Adrenal gland (tissue), 12 donors: ENCODE results near the gene CUX1. TPM values are rescaled to one million over a fixed set of nuclear protein-coding genes. Genes with fewer than 3 reads are reported as not detected.

Experiments
- DNase-seq, 7 donors: peaks; one replicate each; pipeline ENCODE4 v3.0.0-alpha.2; 2019 to 2020
- H3K27ac ChIP-seq, 5 donors: fragments of 200-600 bp; sonication (generic) in 4 of 5; 1 replicate in 3 of 5; 2 replicates in 2 of 5; pipeline versions ENCODE4 v1.5.1 to v1.8.0; 2016 to 2020; ENCODE audit warnings: mild to moderate bottlenecking in 1 of 5
- H3K27me3 ChIP-seq: fragments of 200-600 bp; 2 replicates; pipeline ENCODE4 v1.8.0; 2021
- H3K36me3 ChIP-seq, 2 donors: fragments of 200-600 bp; replicated peaks in 1 of 2; 1 replicate in 1 of 2; 2 replicates in 1 of 2; pipeline versions ENCODE4 v1.5.1 to v1.8.0; 2018 to 2022
- H3K4me1 ChIP-seq, 2 donors: fragments of 200-600 bp; replicated peaks in 1 of 2; 1 replicate in 1 of 2; 2 replicates in 1 of 2; pipeline versions ENCODE4 v1.5.1 to v1.8.0; 2018 to 2021
- H3K4me3 ChIP-seq, 4 donors: fragments of 200-600 bp; sonication (generic) in 3 of 4; one replicate each; pipeline ENCODE4 v1.5.1; 2016 to 2018
- H3K9me3 ChIP-seq, 3 donors: fragments of 200-600 bp; sonication (generic) in 1 of 3; replicated peaks in 1 of 3; 1 replicate in 2 of 3; 2 replicates in 1 of 3; pipeline versions ENCODE4 v1.5.1 to v1.8.0; 2016 to 2021
- CTCF ChIP-seq, 6 experiments: fragments of 450-650 bp in 4 of 6; fragments of 200-600 bp in 2 of 6; sonication (generic) in 1 of 6; IDR thresholded peaks; 1 replicate in 5 of 6; 2 replicates in 1 of 6; pipeline versions ENCODE4 v1.5.1 to v1.8.0; 2016 to 2021; ENCODE audit warnings: antibody characterized with exemption in 6 of 6, mild to moderate bottlenecking in 2 of 6, moderate library complexity in 1 of 6
- POLR2A ChIP-seq, 2 donors: fragments of 450-650 bp; IDR thresholded peaks; one replicate each; pipeline ENCODE4 v1.6.1; 2017; ENCODE audit warnings: antibody characterized with exemption in 2 of 2, mild to moderate bottlenecking in 2 of 2, moderate library complexity in 1 of 2
- WGBS, 4 donors: extraction: QIAGEN DNeasy Blood & Tissue Kit in 2 of 4; methylation state at CpG; one replicate each; pipeline versions ENCODE4 v1.1.5 to v1.1.7; 2013 to 2017; 5-methylcytosine and 5-hydroxymethylcytosine counted together
- intact Hi-C, 2 donors: fragments of 100-400 bp; cut with DNase I; formaldehyde crosslinking; loops; one replicate each; pipeline versions ENCODE4 v1.14.1 to v1.15.0; 2022 to 2023
- polyA plus RNA-seq, 3 donors: library from polyadenylated mRNA; stranded (reverse); fragments of 200-250 nt in 2 of 3; fragments of 350-450 nt in 1 of 3; fragmentation: Illumina TruSeq in 1 of 3; extraction: RNeasy Lipid Tissue Mini Kit (QIAGEN cat#74804) in 1 of 3; gene quantifications; one replicate each; pipeline ENCODE4 v1.2.3, GENCODE V29; 2013 to 2014
- total RNA-seq, 9 donors: library from RNA; depleted of rRNA in 4 of 9; stranded (reverse); fragments of >200 nt in 4 of 9; fragments of 120-200 nt in 1 of 9; fragmentation: NEBNext Ultra II Directional in 1 of 9; extraction: Animal tissue kit (Norgen Biotek cat#: 25700) in 1 of 9; gene quantifications; one replicate each; pipeline versions ENCODE4 v1.1.0 to v1.2.4, GENCODE V29; 2013 to 2023
- donor health status: healthy with polysubstance abuse.
- donor health status: Bipolar disorder and iron deficiency.
- donor health status: DM: yes; HTN: yes; CAD: no.
- donor health status: DM: no; HTN: no; CAD: no.
- donor health status: DM: no; HTN: no; CAD: no.
- donor health status: DM: yes; HTN: yes; CAD: no.

CUX1 gene
- total and polyA plus RNA-seq, 12 donors: 17.2 to 72.6 (median 58.3) TPM

DNA sequence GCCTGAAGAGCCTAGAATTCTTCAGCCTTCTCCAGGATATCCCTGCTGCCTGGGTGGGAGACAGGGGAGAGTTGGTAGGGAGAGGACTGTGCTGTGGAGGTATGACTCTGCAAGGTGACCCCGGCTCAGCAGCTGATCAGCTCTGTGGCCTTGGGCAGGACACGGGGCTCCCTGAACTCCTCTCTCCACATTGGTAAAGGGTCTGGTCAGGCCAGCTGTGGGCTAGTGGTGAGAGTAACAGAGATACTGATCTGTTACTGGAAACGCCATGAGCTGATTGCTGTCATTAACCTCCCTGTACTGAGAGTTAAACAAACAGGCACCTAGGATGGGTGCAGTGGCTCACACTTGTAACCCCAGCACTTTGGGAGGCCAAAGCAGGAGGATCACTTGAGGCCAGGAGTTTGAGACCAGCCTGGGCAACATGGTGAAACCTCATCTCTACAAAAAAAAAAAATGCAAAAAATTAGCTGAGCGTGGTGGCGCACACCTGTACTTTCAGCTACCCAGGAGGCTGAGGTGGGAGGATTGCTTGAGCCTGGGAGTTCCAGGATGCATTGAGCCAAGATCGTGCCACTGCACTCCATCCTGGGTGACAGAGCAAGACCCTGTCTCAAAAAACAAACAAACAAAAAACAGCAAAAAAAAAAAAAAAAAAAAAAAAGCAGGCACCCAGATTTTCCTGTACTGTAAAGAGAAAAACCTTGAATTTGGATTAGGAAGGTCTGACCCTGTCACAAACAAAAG, 151.5 kb downstream of the CUX1 start:
- Histone ChIP-seq H3K4me1 (no peaks in the 10 kb centered on the region), H3K9me3 (no peaks in the 10 kb centered on the region), H3K27me3 (no peaks in the 10 kb centered on the region), H3K36me3 (no peaks in the 10 kb centered on the region), H3K4me3 (no peak overlapping the region), H3K27ac (no peak overlapping the region)
- WGBS, 4 donors: 72 to 88% (median 79%) methylated on average over 4 to 6 of the region's 6 CpGs
- TF ChIP-seq POLR2A (IDR thresholded peaks at IDR 0.05) (no peak), CTCF (IDR thresholded peaks at IDR 0.05) (no peak)
- intact Hi-C loops: no loop called here
- no peak for DNase-seq

DNA sequence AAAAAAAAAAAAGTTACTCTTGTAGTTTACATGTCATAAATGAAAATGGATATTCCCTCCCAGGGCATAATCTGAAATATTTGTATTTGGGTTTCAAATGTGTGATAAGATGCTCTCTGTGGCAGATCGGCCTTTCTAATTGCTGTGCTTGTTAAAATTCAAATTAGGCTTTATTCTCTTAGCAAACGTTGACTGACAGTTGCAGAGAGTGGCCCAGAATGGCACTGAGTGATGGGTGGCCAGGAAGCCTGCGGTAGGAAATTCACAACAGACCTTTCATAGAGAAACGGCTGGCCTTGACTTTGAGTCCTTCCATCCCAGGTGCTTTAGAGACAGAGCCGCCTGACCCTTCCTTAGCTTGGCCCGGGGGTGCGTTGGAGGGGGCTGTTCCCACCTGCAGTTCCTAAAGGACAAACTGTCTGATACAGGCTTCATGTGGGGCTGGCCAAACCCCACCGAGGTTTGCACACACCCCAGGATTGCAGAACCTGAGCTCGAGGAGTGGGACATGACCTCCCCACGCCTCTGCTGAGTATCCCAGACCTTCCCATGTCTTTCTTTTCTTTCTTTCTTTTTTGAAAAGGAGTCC, 152.7 kb downstream of the CUX1 start:
- H3K27me3 ChIP-seq: no peaks in the 10 kb centered on the region
- WGBS, 4 donors: 77 to 87% (median 82%) methylated on average over 6 to 10 of the region's 10 CpGs
- no peak overlapping the region for H3K4me3 ChIP-seq
- intact Hi-C loops: no loop called here
- DNase-seq: no peak
- TF ChIP-seq CTCF (IDR thresholded peaks at IDR 0.05): no peak
- no peak for TF ChIP-seq POLR2A (IDR thresholded peaks at IDR 0.05)
- no peaks in the 10 kb centered on the region for H3K9me3 ChIP-seq
- no peaks in the 10 kb centered on the region for H3K4me1 ChIP-seq
- H3K27ac ChIP-seq: no peak overlapping the region
- H3K36me3 ChIP-seq: no peaks in the 10 kb centered on the region

GRCh38 chr7:101970801-101971200, 153.4 kb downstream of the CUX1 start:
- H3K36me3 ChIP-seq: no peaks in the 10 kb centered on the region
- H3K27ac ChIP-seq: no peak overlapping the region
- intact Hi-C loops: no loop called here
- no peaks in the 10 kb centered on the region for H3K27me3 ChIP-seq
- DNase-seq: no peak
- H3K4me3 ChIP-seq: no peak overlapping the region
- TF ChIP-seq CTCF (IDR thresholded peaks at IDR 0.05) (no peak), POLR2A (IDR thresholded peaks at IDR 0.05) (no peak)
- H3K9me3 ChIP-seq: no peaks in the 10 kb centered on the region
- 88 to 97% (median 93%) methylated on average over 3 to 5 of the region's 5 CpGs for WGBS, 4 donors
- H3K4me1 ChIP-seq: no peaks in the 10 kb centered on the region

DNA sequence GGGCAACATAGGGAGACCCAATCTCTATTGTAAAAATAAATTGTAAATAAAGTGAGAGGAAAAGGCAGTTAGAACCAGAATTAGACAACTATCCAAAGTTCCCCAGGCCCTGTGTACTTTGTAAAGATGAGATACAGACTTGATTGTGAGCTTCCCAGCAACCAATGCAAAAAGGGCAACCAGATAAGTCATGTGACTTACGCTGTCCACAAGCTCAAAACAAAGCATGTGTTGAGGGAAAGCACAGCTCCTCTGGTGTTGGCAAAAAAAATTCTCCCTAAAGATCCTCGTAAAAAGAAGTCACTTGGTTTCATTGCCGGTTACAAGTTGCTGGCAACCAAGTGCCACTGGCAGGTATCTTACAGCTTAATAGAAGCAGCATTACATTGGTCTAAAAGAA, 154.0 kb downstream of the CUX1 start:
- Histone ChIP-seq H3K36me3 (no peaks in the 10 kb centered on the region), H3K4me1 (no peaks in the 10 kb centered on the region), H3K4me3 (no peak overlapping the region), H3K9me3 (no peaks in the 10 kb centered on the region), H3K27ac (no peak overlapping the region), H3K27me3 (no peaks in the 10 kb centered on the region)
- intact Hi-C loops: no loop called here
- TF ChIP-seq CTCF (IDR thresholded peaks at IDR 0.05) (no peak), POLR2A (IDR thresholded peaks at IDR 0.05) (no peak)
- WGBS, 4 donors: 96 to 99% (median 97%) methylated on average over 3 of the region's 3 CpGs
- DNase-seq: no peak
